Mammary microvascular endothelial cell (primary cell): ENCODE measurements around the gene GAGE12F. TPM values are rescaled to one million over a fixed set of nuclear protein-coding genes. Genes with fewer than 3 reads are reported as not detected.

ENCODE experiments used
- total RNA-seq: library from RNA; depleted of rRNA; stranded (reverse); fragments of >200 nt; gene quantifications from 2 replicates; pipeline ENCODE4 v1.2.3, GENCODE V29; 2015

GAGE12F gene
- not detected in 2 replicates for total RNA-seq

GRCh38 chrX:49560542-49560941, at the start of gene GAGE12F:
Gene GAGE12F, plus strand, starts transcription at chrX:49560842. Its CDS starts 1,155 bp downstream, at chrX:49561997.

GRCh38 chrX:49531877-49532276, 28.8 kb upstream of the GAGE12F start, which contains the start of gene GAGE12C:
Gene GAGE12C, plus strand, starts transcription at chrX:49532177. Its CDS starts 1,155 bp downstream, at chrX:49533332.

GRCh38 chrX:49541433-49541832, 19.2 kb upstream of the GAGE12F start, which contains the start of gene GAGE12D:
Gene GAGE12D, plus strand, starts transcription at chrX:49541733. Its CDS starts 1,155 bp downstream, at chrX:49542888.

GRCh38 chrX:49550989-49551388, 9.7 kb upstream of the GAGE12F start, which contains the start of gene GAGE12E:
Gene GAGE12E, plus strand, starts transcription at chrX:49551289. Its CDS starts 1,155 bp downstream, at chrX:49552444.

GRCh38 chrX:49570100-49570499, 9.5 kb downstream of the GAGE12F start, which contains the start of gene GAGE12G:
Gene GAGE12G, plus strand, starts transcription at chrX:49570400. Its CDS starts 1,155 bp downstream, at chrX:49571555.

GRCh38 chrX:49579649-49580048, 19.0 kb downstream of the GAGE12F start, which contains the start of gene GAGE12H:
Gene GAGE12H, plus strand, starts transcription at chrX:49579949. Its CDS starts 1,155 bp downstream, at chrX:49581104.

GRCh38 chrX:49589196-49589595, 28.6 kb downstream of the GAGE12F start, which contains the start of gene GAGE2A:
Gene GAGE2A, plus strand, starts transcription at chrX:49589496. Its CDS starts 1,155 bp downstream, at chrX:49590651.

GRCh38 chrX:49598720-49599119, 38.1 kb downstream of the GAGE12F start, which contains the start of gene GAGE1:
Gene GAGE1, plus strand, starts transcription at chrX:49599020. Its CDS starts 1,155 bp downstream, at chrX:49600175.

Other genes with a start within 250 kb of the GAGE12F start
- gene GAGE12J, start 238.8 kb upstream of the GAGE12F start, total RNA-seq: not detected in 2 replicates
- not detected in 2 replicates for gene GAGE13, start 229.3 kb upstream of the GAGE12F start, total RNA-seq
- gene GAGE12C, start 28.7 kb upstream of the GAGE12F start, total RNA-seq: not detected in 2 replicates
- not detected in 2 replicates for gene GAGE12D, start 19.1 kb upstream of the GAGE12F start, total RNA-seq
- not detected in 2 replicates for gene GAGE12E, start 9.6 kb upstream of the GAGE12F start, total RNA-seq
- gene GAGE12G, start 9.6 kb downstream of the GAGE12F start, total RNA-seq: not detected in 2 replicates
- not detected in 2 replicates for gene GAGE12H, start 19.1 kb downstream of the GAGE12F start, total RNA-seq
- not detected in 2 replicates for gene GAGE2A, start 28.7 kb downstream of the GAGE12F start, total RNA-seq
- not detected in 2 replicates for gene GAGE1, start 38.2 kb downstream of the GAGE12F start, total RNA-seq
- gene PAGE1, start 135.1 kb downstream of the GAGE12F start, total RNA-seq: not detected in 2 replicates